Omental fat pad (tissue), 4 donors: ENCODE data around the gene SON. TPM values are rescaled to one million over a fixed set of nuclear protein-coding genes. Genes with fewer than 3 reads are reported as not detected.
"Not testable (repeated sequence)": the region's sequence is repeated elsewhere in the genome, so short reads cannot be mapped to it uniquely, and the experiment has no call there.

ENCODE experiments used
- ATAC-seq: fragments of 150-250 bp; one replicate; pipeline ENCODE4 v1.9.1; 2016; ENCODE audit warnings: mild to moderate bottlenecking, moderate library complexity; ENCODE audit not compliant: low FRiP score
- DNase-seq: peaks from one replicate; pipeline ENCODE4 v3.0.0-alpha.2; 2019; ENCODE audit warnings: low spot score
- total RNA-seq, 4 donors: library from RNA; depleted of rRNA; stranded (reverse); fragments of >200 nt; gene quantifications; one replicate each; pipeline ENCODE4 v1.1.0, GENCODE V29; 2016
- TF ChIP-seq, protein P1 (sequence below), 3 donors: fragments of 450-650 bp; IDR thresholded peaks; one replicate each; pipeline ENCODE4 v1.5.1; 2016 to 2017; ENCODE audit warnings: antibody characterized with exemption in 3 of 3, mild to moderate bottlenecking in 3 of 3, moderate library complexity in 2 of 3

The SON gene, protein sequence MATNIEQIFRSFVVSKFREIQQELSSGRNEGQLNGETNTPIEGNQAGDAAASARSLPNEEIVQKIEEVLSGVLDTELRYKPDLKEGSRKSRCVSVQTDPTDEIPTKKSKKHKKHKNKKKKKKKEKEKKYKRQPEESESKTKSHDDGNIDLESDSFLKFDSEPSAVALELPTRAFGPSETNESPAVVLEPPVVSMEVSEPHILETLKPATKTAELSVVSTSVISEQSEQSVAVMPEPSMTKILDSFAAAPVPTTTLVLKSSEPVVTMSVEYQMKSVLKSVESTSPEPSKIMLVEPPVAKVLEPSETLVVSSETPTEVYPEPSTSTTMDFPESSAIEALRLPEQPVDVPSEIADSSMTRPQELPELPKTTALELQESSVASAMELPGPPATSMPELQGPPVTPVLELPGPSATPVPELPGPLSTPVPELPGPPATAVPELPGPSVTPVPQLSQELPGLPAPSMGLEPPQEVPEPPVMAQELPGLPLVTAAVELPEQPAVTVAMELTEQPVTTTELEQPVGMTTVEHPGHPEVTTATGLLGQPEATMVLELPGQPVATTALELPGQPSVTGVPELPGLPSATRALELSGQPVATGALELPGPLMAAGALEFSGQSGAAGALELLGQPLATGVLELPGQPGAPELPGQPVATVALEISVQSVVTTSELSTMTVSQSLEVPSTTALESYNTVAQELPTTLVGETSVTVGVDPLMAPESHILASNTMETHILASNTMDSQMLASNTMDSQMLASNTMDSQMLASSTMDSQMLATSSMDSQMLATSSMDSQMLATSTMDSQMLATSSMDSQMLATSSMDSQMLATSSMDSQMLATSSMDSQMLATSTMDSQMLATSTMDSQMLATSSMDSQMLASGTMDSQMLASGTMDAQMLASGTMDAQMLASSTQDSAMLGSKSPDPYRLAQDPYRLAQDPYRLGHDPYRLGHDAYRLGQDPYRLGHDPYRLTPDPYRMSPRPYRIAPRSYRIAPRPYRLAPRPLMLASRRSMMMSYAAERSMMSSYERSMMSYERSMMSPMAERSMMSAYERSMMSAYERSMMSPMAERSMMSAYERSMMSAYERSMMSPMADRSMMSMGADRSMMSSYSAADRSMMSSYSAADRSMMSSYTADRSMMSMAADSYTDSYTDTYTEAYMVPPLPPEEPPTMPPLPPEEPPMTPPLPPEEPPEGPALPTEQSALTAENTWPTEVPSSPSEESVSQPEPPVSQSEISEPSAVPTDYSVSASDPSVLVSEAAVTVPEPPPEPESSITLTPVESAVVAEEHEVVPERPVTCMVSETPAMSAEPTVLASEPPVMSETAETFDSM (N-terminal part only)
- 100 to 1,000 TPM; 244 to 508 (median 432) TPM for total RNA-seq

DNA sequence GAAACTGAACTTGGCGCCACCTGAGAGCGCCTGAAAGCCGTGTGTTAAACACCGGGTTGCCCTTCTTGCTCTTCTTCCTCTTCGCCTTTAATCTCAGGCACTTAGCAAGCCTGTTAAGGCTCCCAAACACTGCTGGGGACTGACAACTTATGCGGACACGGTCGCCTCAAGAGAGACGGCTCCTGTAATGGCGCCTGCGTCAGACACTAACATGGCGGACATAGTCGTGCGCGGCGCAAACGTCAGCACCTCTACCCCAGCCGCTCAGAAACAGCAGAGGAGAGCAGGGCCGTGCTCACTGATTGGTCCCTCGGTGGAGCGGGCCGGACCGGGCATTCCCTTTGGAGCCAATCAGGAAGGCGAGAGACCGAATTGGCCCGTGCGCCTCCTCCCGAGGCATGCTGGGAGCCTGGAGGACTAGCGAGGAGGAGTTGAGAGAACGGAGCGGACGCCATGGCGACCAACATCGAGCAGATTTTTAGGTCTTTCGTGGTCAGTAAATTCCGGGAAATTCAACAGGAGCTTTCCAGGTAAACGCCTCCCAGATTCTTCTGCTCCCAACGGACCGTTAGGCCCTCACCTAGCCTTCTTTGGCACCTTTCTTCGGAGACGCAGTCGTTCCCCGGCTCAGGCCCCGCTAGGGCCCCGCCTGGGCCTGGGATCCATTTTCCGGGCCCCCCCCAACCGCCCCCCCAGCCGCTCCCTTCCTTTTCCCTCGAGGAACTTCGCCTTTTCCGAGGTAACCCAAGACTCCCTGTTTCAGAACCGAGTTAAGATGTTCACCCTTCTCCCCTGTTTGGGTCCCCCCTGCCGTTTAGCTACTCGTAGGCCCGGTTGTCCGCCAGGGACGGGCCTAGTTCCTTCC is at the start of gene SON:
Gene SON (plus strand): TSS at position 399 of the 865 bp plus-strand sequence. CDS start 55 bp downstream, at position 454.
- DNase-seq (peak; percentile 88), ATAC-seq (peak; percentile 98)
- TF ChIP-seq, protein P1, sequence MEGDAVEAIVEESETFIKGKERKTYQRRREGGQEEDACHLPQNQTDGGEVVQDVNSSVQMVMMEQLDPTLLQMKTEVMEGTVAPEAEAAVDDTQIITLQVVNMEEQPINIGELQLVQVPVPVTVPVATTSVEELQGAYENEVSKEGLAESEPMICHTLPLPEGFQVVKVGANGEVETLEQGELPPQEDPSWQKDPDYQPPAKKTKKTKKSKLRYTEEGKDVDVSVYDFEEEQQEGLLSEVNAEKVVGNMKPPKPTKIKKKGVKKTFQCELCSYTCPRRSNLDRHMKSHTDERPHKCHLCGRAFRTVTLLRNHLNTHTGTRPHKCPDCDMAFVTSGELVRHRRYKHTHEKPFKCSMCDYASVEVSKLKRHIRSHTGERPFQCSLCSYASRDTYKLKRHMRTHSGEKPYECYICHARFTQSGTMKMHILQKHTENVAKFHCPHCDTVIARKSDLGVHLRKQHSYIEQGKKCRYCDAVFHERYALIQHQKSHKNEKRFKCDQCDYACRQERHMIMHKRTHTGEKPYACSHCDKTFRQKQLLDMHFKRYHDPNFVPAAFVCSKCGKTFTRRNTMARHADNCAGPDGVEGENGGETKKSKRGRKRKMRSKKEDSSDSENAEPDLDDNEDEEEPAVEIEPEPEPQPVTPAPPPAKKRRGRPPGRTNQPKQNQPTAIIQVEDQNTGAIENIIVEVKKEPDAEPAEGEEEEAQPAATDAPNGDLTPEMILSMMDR (IDR thresholded peaks at IDR 0.05) = no peak

DNA sequence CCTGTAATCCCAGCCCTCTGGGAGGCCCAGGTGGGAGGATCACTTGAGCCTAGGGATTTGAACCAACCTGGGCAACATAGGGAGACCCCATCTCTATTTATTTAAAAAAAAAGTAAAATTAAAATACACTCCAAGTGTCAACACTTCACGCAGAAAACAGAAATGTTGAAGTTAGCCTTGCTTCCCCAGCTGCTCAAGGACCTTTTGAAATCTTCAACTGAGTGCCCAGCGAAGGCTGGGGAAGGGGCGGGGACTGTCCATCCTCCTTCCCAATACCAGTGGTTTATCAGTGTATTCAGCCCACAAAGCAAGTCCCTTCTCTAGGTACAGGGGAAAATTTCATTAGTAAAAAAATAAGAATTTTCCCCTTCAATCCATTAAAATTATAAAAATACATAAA is 49.1 kb upstream of the SON start:
- no peak for DNase-seq
- no peak for ATAC-seq
- TF ChIP-seq, protein P1 (IDR thresholded peaks at IDR 0.05) = no peak

DNA sequence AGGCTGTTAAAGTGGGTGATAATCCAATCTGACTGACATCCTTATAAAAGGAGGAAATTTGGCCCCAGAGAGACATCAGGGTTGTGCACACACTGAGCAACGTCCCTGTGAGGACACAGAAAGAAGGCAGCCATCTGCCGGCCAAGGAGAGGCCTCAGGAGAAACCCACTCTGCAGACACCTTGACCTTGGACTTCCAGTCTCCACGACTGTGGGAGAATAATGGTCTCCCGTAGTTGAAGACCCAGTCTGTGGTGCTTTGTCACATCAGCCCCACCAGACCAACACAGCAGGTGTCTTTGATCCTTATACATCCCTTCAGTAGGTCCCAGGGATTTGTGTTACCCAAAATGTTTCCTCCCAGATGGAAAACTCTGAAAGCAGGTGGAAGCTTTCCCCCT is 47.1 kb upstream of the SON start:
- TF ChIP-seq, protein P1 (IDR thresholded peaks at IDR 0.05) = no peak
- ATAC-seq (no peak), DNase-seq (no peak)

DNA sequence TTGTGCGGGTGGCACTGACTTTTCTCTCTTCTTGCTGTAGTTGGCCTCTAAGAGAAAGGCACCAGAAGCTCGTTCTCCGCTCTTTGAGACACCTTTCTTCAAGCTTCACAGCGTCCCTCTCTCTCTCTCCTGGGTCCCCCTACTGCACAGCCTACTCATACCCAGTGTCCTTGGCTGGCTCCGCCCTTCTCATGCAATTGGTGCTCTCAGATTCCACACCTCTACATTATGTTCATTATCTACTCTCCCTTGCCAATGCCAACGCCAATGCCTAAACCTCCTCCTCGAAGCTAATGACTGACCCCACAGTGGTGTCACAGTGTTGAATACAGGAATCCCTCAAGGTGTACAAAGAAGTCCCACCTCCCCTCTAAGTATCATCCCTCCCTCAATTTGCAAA is 46.5 kb upstream of the SON start:
- TF ChIP-seq, protein P1 (IDR thresholded peaks at IDR 0.05) = no peak
- no peak for ATAC-seq
- no peak for DNase-seq

DNA sequence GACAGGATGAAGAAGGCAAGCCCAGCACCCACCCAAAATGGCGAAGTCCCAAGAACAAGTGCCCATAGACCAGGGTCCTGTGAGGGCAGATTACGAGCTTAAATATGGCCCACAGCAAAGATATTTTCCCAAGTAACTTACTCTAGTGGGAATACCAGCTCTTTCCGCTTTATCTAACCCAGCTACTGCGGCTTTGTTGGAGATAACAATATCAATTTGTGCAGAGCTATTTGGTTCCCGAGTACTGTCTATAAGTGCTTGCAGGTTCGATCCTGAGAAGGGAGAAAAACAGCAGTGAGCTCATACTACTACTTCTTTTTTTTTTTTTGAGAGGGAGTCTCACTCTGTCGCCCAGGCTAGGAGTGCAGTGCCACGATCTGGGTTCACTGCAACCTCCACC is 37.0 kb upstream of the SON start:
- no peak for DNase-seq
- TF ChIP-seq, protein P1 (IDR thresholded peaks at IDR 0.05) = no peak

DNA sequence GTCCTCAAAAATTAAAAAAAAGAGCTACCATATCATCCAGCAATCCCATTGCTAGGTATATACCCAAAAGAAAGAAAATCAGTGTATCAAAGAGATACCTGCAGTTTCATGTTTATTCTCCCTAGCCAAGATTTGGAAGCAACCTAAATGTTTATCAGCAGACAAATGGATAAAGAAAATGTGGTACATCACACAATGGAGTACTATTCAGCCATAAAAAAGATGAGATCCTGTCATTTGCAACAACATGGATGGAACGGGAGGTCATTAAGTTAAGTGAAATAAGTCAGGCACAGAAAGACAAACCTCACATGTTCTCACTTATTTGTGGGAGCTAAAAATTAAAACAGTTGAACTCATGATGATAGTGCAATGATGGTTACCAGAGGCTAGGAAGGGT is 35.8 kb upstream of the SON start:
- DNase-seq, ATAC-seq: not testable (repeated sequence)

More for the DNA sequence above, 37.0 kb upstream of the SON start:
- no peak for ATAC-seq
